Endothelial cell of umbilical vein (primary cell): ENCODE results near the gene SMC1B. TPM values are rescaled to one million over a fixed set of nuclear protein-coding genes. Genes with fewer than 3 reads are reported as not detected.
A peak's percentile ranks its signal among the peaks of the same experiment; 100 is the strongest.

ENCODE experiments used
- BruUV-seq: library from RNA; stranded (reverse); fragments of 400-500 nt; replicated peaks from 2 replicates; lab custom pipeline; 2021; lab: Mats Ljungman, UMichigan
- CTCF ChIA-PET: fragments of 300-600, 350-600 bp; sonication (Branson Sonifier 250); formaldehyde crosslinking; loops from one replicate; lab custom pipeline; 2021; ENCODE audit warnings: antibody characterized with exemption, inconsistent platforms; lab: Charles Lee
- POLR2A ChIA-PET: fragments of 300-600, 350-600 bp; sonication (Branson Sonifier 250); formaldehyde crosslinking; loops from one replicate; lab custom pipeline; 2021; ENCODE audit warnings: antibody characterized with exemption, inconsistent platforms; lab: Charles Lee
- DNase-seq: peaks from one replicate; pipeline ENCODE4 v3.0.0-alpha.2; 2011; ENCODE audit warnings: low read depth, low spot score
- FAIRE-seq: peaks from 2 replicates; lab custom pipeline; 2011; peaks lifted over from hg19 to GRCh38; lab: Jason Lieb, UNC
- H2AFZ ChIP-seq: 2 replicates; pipeline ENCODE4 v1.6.0; 2012; ENCODE audit warnings: low read depth, low read length, control low read depth, inconsistent platforms
- H3K27ac ChIP-seq: 2 replicates; pipeline ENCODE4 v1.5.1; 2011; ENCODE audit warnings: low read depth, mild to moderate bottlenecking, control low read depth, low read length, moderate library complexity; ENCODE audit not compliant: insufficient read depth
- H3K27me3 ChIP-seq, 2 experiments: 2 replicates each; pipeline versions ENCODE4 v1.6.0 to v1.6.1; 2011; ENCODE audit warnings: low read length in 2 of 2, mixed read lengths in 1 of 2; ENCODE audit not compliant: control insufficient read depth in 2 of 2, insufficient read depth in 2 of 2
- H3K36me3 ChIP-seq, 2 experiments: 2 replicates in 1 of 2; 3 replicates in 1 of 2; pipeline ENCODE4 v1.5.1; 2011; ENCODE audit warnings: low read length in 2 of 2, mild to moderate bottlenecking in 1 of 2, moderate library complexity in 1 of 2; ENCODE audit not compliant: control insufficient read depth in 2 of 2, insufficient read depth in 2 of 2; ENCODE audit errors: extremely low read depth in 1 of 2
- H3K4me1 ChIP-seq: 3 replicates; pipeline ENCODE4 v1.5.1; 2011; ENCODE audit warnings: mild to moderate bottlenecking, low read length; ENCODE audit not compliant: control insufficient read depth, insufficient read depth; ENCODE audit errors: extremely low read depth
- H3K4me2 ChIP-seq: 2 replicates; pipeline ENCODE4 v1.6.1; 2011; ENCODE audit warnings: low read length, control low read depth, mixed read lengths; ENCODE audit not compliant: insufficient read depth
- H3K4me3 ChIP-seq, 3 experiments: fragments of 200-600 bp in 1 of 3; sonication (generic), shearing (Covaris generic) in 1 of 3; replicated peaks in 1 of 3; 2 replicates each; pipeline ENCODE4 v1.5.1; 2011 to 2016; ENCODE audit warnings: control low read depth in 3 of 3, low read length in 3 of 3, mild to moderate bottlenecking in 2 of 3, inconsistent platforms in 1 of 3, low read depth in 1 of 3, moderate library complexity in 1 of 3; ENCODE audit not compliant: insufficient read depth in 1 of 3
- H3K79me2 ChIP-seq: 2 replicates; pipeline ENCODE4 v1.6.0; 2012; ENCODE audit warnings: low read length, inconsistent platforms; ENCODE audit not compliant: control insufficient read depth, insufficient read depth
- H3K9ac ChIP-seq: replicated peaks from 2 replicates; pipeline ENCODE3; 2011; ENCODE audit warnings: low read length, control low read depth; ENCODE audit not compliant: insufficient read depth; ENCODE audit errors: extremely low read depth
- H3K9me1 ChIP-seq: replicated peaks from 3 replicates; pipeline ENCODE4 v1.6.0; 2011; ENCODE audit warnings: mild to moderate bottlenecking, low read length; ENCODE audit not compliant: control insufficient read depth, insufficient read depth; ENCODE audit errors: extremely low read depth
- H3K9me3 ChIP-seq: replicated peaks from 2 replicates; pipeline ENCODE4 v1.5.1; 2012; ENCODE audit warnings: low read length, inconsistent platforms; ENCODE audit not compliant: control insufficient read depth, insufficient read depth
- H4K20me1 ChIP-seq: replicated peaks from 2 replicates; pipeline ENCODE3; 2011; ENCODE audit warnings: mild to moderate bottlenecking, low read length; ENCODE audit not compliant: control insufficient read depth, insufficient read depth; ENCODE audit errors: extremely low read depth
- EZH2 ChIP-seq: IDR thresholded peaks from 2 replicates; pipeline ENCODE4 v1.6.1; 2012; ENCODE audit warnings: borderline replicate concordance, low read depth, mild to moderate bottlenecking, moderate library complexity, low read length, inconsistent platforms; ENCODE audit not compliant: severe bottlenecking
- FOS ChIP-seq: IDR thresholded peaks from 2 replicates; pipeline ENCODE4 v1.6.1; 2011; ENCODE audit warnings: mild to moderate bottlenecking, low read length, moderate library complexity, borderline replicate concordance; ENCODE audit not compliant: insufficient read depth
- GATA2 ChIP-seq: IDR thresholded peaks from 2 replicates; pipeline ENCODE4 v1.7.0; 2011; ENCODE audit warnings: low read depth, mild to moderate bottlenecking, moderate library complexity, mixed read lengths, low read length; ENCODE audit not compliant: insufficient read length, insufficient read depth
- JUN ChIP-seq: IDR thresholded peaks from 2 replicates; pipeline ENCODE4 v1.6.1; 2011; ENCODE audit warnings: borderline replicate concordance, low read depth; ENCODE audit not compliant: insufficient read length, insufficient read depth
- MYC ChIP-seq: IDR thresholded peaks from one replicate; pipeline ENCODE4 v1.6.1; 2011; ENCODE audit warnings: mild to moderate bottlenecking, low read depth, low read length
- POLR2A ChIP-seq: IDR thresholded peaks from 2 replicates; pipeline ENCODE4 v1.6.1; 2012; ENCODE audit warnings: low read depth, mild to moderate bottlenecking, control low read depth, low read length
- POLR2AphosphoS5 ChIP-seq: IDR thresholded peaks from 2 replicates; pipeline ENCODE4 v1.6.1; 2012; ENCODE audit warnings: low read depth, mild to moderate bottlenecking, control low read depth, low read length, moderate library complexity; ENCODE audit not compliant: insufficient read depth
- dilution Hi-C: fragments of 300-500 bp; cut with MboI; formaldehyde crosslinking; loops from one replicate; pipeline ENCODE4 v1.15.0; 2019; ENCODE audit warnings: low sequenced_read_pairs; ENCODE audit not compliant: extremely low pct_ligation_motif_present
- intact Hi-C: fragments of 100-400 bp; cut with micrococcal nuclease; formaldehyde crosslinking; loops from one replicate; pipeline ENCODE4 v1.10.0; 2022
- polyA plus RNA-seq, 4 experiments: library from polyadenylated mRNA; depleted of rRNA in 3 of 4; stranded (reverse) in 3 of 4; unstranded in 1 of 4; fragments of >200 nt; gene quantifications; 2 replicates each; pipeline versions ENCODE4 v1.2.1 to v1.2.3, GENCODE V29; 2011 to 2012; ENCODE audit warnings: missing spikeins in 1 of 4
- total RNA-seq: library from RNA; stranded (reverse); gene quantifications from 2 replicates; pipeline ENCODE4 v1.2.3, GENCODE V29; 2021
- TF ChIP-seq, protein P1 (sequence below): IDR thresholded peaks from 2 replicates; pipeline ENCODE4 v1.6.1; 2011; ENCODE audit not compliant: insufficient read depth, insufficient read length
- TF ChIP-seq, protein P2 (sequence below), 2 donors: IDR thresholded peaks; 1 replicate in 1 of 2; 2 replicates in 1 of 2; pipeline ENCODE4 v1.5.1; 2011; ENCODE audit warnings: low read length in 2 of 2, mild to moderate bottlenecking in 2 of 2, moderate library complexity in 2 of 2, control low read depth in 1 of 2, inconsistent platforms in 1 of 2, low read depth in 1 of 2; ENCODE audit not compliant: insufficient read depth in 1 of 2; ENCODE audit errors: extremely low read depth in 1 of 2

The SMC1B gene
- total and polyA plus RNA-seq, 2 donors (not counting 3 experiments of a cell fraction or from before 2014, with no cell fraction given), result 0.07 TPM; not detected in 1

DNA sequence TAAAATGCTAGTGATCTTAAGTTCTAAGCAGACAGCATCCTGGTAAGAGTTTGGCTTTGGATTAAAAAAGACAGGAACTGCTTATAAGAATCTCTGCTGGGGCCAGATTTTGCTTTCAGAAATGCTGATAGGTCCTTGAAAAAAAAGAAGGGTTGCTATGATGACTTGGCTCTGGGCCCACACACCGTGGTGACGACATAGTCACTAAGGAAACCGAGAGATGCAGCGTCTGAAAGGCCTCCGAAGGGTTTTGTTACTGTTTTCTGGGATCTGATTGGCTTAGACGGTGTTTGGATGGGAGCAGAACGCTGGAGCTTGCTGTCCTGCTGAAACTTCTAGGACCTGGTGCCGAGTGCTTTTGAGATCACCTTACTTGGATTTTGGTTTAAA lies 95.2 kb downstream of the SMC1B start:
- ChIA-PET POLR2A (interaction anchor here (0.7 to 1.4 kb wide), 2 partner anchors 10 to 17 kb away, joined by 3 to 4 read pairs; no protein-coding TSS in a partner anchor), CTCF (interaction anchor here (0.7 to 2.6 kb wide), 19 partner anchors 8 to 235 kb away, joined by 3 to 22 read pairs (median 4); partner anchors contain the start of genes RIBC2 and SMC1B)
- H3K9ac ChIP-seq, result peak overlapping the region; percentile 96
- peaks cover 33% of the 10 kb centered on the region for H3K4me1 ChIP-seq
- no peaks in the 10 kb centered on the region for H3K27me3 ChIP-seq
- intact Hi-C loops (loop anchor here (1.0 to 10.0 kb wide), 6 partner anchors 9 to 1293 kb away; partner anchors contain the start of genes FAM118A, PARVB, RIBC2 and SMC1B), dilution Hi-C loops (no loop called here)
- DNase-seq (peak; percentile 97), FAIRE-seq (peak; percentile 96)
- TF ChIP-seq JUN, result no peak
- no peak for TF ChIP-seq GATA2
- no peak for TF ChIP-seq POLR2AphosphoS5
- TF ChIP-seq POLR2A, result no peak
- TF ChIP-seq, protein P1, sequence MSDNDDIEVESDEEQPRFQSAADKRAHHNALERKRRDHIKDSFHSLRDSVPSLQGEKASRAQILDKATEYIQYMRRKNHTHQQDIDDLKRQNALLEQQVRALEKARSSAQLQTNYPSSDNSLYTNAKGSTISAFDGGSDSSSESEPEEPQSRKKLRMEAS, result no peak
- TF ChIP-seq MYC, result no peak
- TF ChIP-seq EZH2, result no peak
- TF ChIP-seq FOS, result no peak
- TF ChIP-seq, protein P2, sequence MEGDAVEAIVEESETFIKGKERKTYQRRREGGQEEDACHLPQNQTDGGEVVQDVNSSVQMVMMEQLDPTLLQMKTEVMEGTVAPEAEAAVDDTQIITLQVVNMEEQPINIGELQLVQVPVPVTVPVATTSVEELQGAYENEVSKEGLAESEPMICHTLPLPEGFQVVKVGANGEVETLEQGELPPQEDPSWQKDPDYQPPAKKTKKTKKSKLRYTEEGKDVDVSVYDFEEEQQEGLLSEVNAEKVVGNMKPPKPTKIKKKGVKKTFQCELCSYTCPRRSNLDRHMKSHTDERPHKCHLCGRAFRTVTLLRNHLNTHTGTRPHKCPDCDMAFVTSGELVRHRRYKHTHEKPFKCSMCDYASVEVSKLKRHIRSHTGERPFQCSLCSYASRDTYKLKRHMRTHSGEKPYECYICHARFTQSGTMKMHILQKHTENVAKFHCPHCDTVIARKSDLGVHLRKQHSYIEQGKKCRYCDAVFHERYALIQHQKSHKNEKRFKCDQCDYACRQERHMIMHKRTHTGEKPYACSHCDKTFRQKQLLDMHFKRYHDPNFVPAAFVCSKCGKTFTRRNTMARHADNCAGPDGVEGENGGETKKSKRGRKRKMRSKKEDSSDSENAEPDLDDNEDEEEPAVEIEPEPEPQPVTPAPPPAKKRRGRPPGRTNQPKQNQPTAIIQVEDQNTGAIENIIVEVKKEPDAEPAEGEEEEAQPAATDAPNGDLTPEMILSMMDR (IDR thresholded peaks at IDR 0.05; ENCODE audit: extremely low read depth in 1 of 2, insufficient read depth in 1 of 2, low read depth in 1 of 2, low read length in 2 of 2), result no peak
- no peaks in the 10 kb centered on the region for H4K20me1 ChIP-seq
- peak overlapping the region; percentile 80 for H3K4me2 ChIP-seq
- H3K79me2 ChIP-seq, result peaks cover 56% of the 10 kb centered on the region
- peaks cover 4 to 8% of the 10 kb centered on the region in 2 experiments for H3K36me3 ChIP-seq
- H3K4me3 ChIP-seq, result peak overlapping the region in 1 of 3 experiments; percentile 44
- peak overlapping the region; percentile 40 for H2AFZ ChIP-seq
- BruUV-seq, result no TSS peak
- H3K9me3 ChIP-seq, result no peaks in the 10 kb centered on the region
- peak overlapping the region; percentile 99 for H3K27ac ChIP-seq
- H3K9me1 ChIP-seq, result no peaks in the 10 kb centered on the region
